GM18505 (cell line): ENCODE results near the gene GET3.
"Not testable (repeated sequence)": the region's sequence is repeated elsewhere in the genome, so short reads cannot be mapped to it uniquely, and the experiment has no call there.

ENCODE experiments used
- ATAC-seq: cut with Tn5 transposase; IDR thresholded peaks from one replicate; pipeline ENCODE4 v1.9.1; 2021; ENCODE audit not compliant: unreplicated experiment
- POLR2A ChIP-seq: IDR thresholded peaks from 4 replicates; pipeline ENCODE4 v1.6.1; 2011; ENCODE audit warnings: borderline replicate concordance; ENCODE audit not compliant: insufficient read depth, insufficient read length; ENCODE audit errors: extremely low read depth

Gene GET3

DNA sequence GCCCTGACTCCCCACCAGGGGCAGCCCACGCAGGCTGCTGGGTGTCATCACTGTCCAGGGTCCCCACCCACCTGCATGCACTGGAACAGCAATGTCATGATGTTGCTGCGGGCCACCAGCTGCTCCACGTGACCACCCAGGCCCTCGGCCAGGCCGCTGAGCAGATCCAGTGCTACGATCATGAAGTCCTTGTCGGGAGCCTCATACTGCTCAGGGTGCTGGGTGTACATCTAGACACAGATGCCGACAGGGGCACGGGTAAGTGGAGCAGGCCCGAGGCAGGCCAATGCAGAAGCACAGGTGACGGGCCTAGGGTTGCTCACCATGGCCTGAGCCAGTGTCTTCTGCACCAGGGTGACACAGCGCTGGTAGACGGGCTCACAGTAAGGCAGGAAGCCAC lies 32.1 kb upstream of the GET3 start:
- ATAC-seq = no peak
- TF ChIP-seq POLR2A = no peak

DNA sequence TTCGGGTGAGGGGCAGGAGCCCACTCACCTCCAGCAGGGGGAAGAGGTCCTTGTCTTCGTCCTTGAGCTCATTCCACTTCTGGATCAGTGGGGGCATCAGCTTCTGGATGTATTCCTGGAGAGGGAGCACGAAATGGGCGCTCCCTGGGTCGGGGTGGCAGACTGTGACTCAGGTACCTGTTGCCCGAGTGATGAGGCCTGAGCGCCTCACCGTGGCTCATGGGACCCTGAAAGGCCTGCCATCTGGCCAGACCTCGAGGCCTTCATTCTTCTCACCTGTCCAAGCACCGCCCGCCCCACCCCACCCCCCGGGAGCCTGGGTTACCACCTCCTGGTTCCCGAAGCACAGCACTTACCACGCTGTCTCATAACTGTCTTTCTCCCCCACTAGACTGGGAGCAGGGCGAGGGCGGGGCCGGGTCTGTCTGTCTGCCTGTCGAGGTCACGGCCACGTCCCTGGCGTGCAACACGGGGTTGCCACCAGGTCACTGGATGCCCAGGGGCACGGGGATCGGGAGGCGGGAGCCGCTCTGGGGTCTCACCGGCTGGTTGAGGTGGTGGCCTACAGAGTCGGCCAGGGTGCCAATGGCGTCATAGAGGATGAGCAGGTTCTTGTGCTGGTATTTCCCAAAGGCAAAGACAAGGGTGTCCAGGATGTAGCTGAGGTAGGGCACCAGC lies 31.5 kb upstream of the GET3 start:
- no peak for ATAC-seq
- no peak for TF ChIP-seq POLR2A

DNA sequence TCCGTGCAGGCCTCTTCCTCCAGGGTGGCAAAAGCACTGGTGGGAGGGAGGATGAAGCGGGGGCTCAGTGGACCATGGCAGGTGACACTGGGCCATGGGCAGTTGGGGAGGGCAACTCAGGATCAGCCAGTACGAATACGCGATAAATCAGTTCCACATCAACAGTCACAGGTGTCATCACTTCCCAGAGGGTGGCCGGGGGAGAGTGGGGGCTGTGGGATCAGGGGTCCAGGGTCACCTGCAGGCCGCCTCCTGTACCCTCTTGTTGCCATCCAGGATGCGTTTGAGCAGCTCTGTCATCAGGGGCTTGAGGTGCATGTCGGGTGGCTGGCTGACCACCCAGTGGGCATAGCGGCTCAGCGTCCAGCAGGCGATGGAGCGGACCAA lies 31.0 kb upstream of the GET3 start:
- no peak for TF ChIP-seq POLR2A
- ATAC-seq = no peak

DNA sequence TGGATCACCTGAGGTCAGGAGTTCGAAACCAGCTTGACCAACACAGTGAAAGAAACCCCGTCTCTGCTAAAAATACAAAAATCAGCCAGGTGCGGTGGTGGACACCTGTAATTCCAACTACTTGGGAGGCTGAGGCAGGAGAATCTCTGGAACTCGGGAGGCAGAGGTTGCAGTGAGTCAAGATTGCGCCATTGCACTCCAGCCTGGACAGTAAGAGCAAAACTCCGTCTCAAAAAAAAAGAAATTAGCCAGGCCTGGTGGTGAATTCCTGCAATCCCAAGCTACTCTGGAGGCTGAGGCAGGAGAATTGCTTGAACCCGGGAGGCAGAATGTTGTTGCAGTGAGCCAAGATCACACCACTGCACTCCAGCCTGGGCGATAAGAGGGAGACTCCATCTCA lies 28.7 kb upstream of the GET3 start:
- no peak for ATAC-seq
- TF ChIP-seq POLR2A = no peak

DNA sequence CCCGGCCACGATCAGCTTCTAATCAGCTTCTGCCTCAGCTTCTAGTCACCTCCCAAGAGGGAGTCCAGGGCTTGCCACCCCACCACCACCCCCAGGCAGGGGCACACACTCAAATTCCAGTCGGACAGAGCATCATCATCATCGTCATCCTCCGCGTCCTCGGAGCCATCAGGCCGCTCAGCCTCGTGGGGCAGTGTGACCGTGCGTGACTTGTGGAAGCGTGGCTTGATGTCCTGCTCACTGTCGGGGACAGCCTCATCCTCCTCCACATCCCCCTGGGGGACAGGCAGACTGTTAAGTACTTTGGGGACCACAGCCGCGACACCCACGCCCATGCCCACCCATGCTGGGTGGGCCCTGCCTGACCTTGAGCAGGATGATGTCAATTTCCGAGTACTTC lies 26.1 kb upstream of the GET3 start:
- no peak for ATAC-seq
- no peak for TF ChIP-seq POLR2A

DNA sequence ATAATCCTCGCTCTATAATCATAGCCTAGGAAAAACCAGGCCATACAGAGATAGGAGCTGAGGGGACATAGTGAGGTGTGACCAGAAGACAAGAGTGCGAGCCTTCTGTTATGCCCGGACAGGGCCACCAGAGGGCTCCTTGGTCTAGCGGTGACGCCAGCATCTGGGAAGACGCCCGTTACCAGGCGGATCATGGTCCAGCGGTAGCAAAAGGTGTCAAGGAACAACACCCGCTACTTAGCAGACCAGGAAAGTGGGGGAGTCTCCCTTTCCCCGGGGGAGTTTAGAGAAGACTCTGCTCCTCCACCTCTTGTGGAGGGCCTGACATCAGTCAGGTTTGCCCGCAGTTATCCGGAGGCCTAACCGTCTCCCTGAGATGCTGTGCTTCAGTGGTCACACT lies 25.2 kb upstream of the GET3 start:
- not testable (repeated sequence) for ATAC-seq

DNA sequence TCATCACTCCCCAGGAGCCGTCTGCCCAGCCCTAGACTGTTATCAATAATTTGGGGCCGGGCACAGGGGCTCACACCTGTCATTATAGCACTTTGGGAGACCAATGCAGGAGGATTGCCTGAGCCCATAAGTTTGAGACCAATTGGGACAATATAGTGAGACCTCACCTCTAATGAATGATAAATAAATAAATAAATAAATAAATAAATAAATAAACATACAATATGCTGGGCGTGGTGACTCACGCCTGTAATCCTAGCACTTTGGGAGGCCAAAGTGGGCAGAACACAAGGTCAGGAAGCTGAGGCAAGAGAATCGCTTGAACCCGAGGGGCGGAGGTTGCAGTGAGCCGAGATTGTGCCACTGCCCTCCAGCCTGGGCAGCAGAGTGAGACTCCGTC lies 24.0 kb upstream of the GET3 start:
- ATAC-seq = not testable (repeated sequence)

DNA sequence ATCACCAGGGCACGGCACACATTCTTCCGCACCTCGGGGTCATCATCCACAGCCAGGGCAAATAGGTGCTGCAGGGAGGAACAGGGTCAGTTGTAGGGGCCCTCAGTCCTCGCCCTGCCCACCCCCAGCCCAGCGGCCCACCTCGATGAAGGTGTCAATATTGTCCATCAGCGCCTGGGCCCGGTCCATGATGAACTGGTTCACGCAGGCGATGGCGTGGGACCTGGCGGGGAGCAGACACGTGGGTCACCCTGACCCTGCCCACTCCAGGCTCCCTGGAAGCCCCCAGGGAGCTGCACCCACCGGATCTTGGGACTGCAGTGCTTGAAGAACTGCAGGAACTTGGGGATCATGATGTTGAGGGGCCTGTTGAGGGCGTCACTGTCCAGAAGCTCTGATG lies 22.2 kb upstream of the GET3 start:
- no peak for ATAC-seq

DNA sequence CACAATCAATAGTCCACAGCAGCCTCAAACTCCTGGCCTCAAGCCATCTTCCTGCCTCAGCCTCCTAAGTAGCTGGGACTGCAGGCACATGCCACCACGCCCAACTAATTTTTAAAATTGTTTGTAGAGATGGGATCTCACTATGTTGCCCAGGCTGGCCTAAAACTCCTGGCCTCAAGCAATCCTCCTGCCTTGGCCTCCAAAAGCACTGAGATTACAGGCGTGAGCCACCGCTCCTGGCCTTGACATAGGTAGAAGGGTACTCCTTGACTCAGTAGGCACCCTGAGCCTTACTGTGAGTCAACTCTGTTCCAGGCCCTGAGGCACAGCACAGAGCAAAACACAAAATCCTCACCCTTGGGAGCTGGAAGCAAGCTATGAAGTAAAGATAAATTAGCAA lies 21.4 kb upstream of the GET3 start:
- ATAC-seq = no peak
- no peak for TF ChIP-seq POLR2A

More for the DNA sequence above, 22.2 kb upstream of the GET3 start:
- TF ChIP-seq POLR2A = no peak

DNA sequence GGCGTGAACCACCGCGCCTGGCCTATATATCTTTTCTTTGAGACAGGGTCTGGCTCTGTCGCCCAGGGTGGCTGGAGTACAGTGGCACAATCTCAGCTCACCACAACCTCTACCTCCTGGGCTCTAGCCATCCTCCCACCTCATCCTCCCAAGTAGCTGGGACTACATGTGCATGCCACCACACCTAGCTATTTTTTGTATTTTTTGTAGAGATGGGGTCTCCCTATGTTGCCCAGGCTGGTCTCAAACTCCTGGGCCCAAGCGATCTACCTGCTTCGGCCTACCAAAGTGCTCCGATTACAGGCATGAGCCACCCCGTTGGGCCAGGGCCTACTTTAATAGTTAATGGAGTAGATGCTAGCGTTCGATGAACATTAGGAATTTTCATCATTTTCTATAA lies 17.0 kb upstream of the GET3 start:
- TF ChIP-seq POLR2A = no peak
- no peak for ATAC-seq

DNA sequence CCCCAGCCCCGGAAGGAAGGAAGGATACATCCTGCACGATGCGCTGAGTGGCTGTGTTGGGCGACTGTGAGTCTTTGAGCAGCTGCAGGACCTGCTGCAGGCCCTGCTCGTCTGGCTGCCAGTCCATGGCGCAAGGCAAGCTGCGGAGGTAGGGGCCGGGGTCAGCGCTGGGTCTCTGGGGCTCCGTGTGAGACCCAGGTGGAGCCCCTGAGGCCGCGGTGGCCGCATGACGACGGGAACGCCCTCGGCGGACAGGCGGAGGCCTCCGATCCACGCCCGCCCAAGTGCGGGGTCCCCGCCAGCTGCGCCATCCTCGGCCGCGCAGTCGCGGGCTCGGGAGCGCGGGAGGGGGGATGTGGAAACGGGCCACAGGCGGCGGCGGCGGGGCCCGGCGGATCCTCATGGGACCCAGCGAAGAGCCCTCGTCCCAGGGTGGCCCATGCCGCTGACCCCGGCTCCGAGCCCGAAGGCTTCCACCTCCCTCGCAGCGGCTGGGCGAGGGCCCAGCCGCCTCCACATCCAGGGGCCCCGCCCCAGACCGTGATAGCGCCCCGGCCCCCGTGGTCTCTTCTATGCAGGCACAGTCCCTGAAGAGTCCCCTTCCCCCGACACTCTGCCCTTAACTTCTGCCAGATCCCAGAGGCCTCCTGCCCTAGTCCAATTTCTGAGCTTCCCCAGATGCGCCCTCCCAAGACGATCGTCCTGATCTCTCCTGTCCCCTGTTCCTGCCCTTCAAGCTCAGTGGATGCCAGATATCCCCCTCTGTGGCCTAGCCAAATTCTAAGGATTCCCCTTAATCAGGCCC lies 16.2 kb upstream of the GET3 start:
- TF ChIP-seq POLR2A = peak; percentile 12
- ATAC-seq = no peak

DNA sequence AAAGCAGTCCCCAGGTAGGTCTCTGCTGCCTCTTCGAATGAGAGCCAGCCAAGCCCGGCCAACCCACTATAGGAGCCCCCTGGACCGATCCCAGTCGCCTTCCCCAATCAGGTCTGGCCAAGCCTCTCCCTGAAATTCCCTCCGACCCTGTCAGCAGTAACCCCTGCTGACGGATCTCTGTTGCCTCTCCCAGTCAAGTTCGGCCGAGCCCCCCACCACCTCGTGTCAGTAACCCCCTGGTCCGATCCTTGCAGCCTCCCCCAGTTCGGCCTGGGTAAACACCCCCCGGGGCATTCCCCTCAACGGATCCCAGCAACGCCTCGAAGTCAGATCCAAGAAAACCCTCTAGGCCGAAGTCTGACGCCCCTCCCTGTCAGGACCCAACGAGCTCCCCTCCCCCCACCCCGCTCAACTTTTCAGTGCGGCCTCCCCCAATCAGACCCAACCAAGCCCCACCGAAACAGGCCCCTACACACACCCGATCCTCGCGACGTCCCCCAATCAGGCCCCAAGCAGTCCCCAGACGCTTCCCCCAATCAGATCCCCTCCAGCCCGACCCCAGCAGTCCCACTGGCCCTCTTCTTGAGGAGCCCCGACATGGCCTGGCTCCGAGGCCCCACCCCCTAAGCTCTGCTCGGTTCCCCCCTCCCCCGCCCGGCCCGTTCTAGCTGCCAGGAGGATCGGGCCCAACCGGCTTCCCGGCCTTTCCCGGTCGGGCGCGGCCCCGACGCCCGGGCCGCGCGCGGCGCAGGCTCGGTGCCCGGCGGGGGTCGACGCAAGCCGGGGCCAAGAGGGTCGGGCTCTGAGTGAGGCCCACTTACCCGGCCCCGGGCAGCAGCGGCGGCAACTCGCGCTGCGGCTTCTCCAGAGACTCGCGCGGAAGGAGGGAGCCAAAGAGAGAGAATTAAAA lies 15.4 kb upstream of the GET3 start:
- ATAC-seq = peak; percentile 20
- TF ChIP-seq POLR2A = no peak

DNA sequence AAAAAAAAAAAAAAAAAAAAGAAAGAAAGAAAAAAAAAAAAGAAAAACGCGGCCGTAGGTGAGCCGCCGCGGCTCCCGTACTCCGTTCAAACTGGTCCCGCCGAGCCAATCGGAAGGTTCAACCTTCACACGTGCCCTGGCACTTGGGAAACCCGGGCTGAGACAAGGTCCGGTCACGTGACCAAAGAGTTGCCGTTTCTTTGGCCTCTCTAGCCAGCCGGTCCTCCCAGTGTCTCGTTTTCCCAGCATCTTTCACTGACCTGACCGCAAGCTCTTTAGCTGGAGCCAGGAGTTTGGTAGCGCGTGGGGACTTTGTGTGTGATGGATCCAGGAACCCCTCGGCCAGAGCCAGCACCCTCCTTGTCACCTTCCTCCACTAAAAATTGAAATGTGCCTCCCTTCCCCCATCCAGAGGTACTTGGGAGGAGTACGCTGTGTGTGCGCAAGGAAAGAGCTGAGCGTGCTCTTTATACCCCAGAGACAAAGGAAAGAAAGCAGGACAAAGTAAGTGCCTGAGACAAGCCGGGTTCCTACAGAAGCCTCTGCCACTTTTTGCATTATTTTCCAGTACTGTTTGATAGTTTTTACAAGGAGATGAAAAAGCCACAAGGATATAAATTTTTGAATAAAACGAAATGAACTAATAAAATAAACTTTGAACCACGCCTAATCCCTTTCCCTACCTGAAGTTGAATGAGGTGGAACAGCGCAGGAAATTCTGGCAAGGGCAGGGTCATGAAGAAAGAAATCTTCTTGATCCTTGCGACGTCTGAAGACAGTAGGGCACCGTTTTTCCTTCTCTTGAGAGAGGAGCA lies 14.5 kb upstream of the GET3 start:
- ATAC-seq = peak; percentile 68
- peak; percentile 58 for TF ChIP-seq POLR2A

DNA sequence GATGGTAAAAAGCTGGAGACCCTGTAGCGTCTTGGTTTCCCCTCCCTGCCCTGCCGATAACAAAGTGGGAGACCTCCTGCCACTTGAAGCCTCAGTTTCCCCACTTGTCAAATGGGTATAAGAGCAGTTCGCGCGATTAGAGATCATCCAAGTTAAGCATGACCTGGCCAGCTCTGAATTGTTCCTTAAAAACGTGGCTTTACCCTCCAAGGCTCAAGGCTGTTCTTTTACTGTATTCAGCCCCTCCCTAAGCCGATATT lies 14.0 kb upstream of the GET3 start:
- peak; percentile 14 for TF ChIP-seq POLR2A
- ATAC-seq = no peak
